ENCODE measurements around the gene GCC2.
"Not testable (repeated sequence)": the region's sequence is repeated elsewhere in the genome, so short reads cannot be mapped to it uniquely, and the experiment has no call there.

GCC2 gene

DNA sequence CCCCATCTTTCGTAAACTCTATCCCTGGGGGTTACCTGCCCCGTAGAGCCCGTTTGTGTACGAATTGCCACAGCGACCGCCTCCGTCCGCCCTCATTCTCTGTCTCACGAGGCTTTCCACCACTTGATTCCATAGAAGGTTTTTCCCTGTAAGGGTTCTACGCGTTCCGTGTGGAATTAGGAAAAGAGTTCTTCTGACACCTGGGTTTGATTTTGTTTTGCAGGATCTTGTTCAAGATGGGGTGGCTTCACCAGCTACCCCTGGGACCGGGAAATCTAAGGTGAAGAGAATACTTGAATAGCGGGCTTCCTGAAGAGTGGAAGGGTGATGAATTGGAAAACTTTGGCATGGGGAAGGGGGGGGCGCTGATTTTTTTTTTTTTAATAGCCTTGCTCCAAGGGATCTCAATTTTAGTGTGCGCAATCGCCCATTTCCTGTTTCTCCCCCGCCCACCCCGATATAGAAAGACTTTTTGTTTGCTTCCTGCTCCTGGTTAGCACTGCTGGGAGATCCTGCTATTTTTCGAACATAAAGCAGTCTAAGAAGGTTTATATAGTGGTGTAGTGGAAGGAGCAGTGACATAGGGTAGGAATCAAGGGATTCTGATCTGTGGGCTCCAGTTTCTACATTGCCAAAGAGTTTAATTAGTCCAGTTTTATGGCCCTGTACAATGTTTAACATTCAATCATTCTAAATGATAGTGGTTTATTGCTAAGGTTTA lies 564 bp downstream of the GCC2 start:
- H3F3A ChIP-seq (ENCODE audit: insufficient read depth): peaks cover 3% of the 10 kb centered on the region; the same call in 1 of the 2 replicates
- no peaks in the 10 kb centered on the region for H3K9me2 ChIP-seq (replicated peaks; ENCODE audit: insufficient read depth, low read length)
- TF ChIP-seq, protein P1, sequence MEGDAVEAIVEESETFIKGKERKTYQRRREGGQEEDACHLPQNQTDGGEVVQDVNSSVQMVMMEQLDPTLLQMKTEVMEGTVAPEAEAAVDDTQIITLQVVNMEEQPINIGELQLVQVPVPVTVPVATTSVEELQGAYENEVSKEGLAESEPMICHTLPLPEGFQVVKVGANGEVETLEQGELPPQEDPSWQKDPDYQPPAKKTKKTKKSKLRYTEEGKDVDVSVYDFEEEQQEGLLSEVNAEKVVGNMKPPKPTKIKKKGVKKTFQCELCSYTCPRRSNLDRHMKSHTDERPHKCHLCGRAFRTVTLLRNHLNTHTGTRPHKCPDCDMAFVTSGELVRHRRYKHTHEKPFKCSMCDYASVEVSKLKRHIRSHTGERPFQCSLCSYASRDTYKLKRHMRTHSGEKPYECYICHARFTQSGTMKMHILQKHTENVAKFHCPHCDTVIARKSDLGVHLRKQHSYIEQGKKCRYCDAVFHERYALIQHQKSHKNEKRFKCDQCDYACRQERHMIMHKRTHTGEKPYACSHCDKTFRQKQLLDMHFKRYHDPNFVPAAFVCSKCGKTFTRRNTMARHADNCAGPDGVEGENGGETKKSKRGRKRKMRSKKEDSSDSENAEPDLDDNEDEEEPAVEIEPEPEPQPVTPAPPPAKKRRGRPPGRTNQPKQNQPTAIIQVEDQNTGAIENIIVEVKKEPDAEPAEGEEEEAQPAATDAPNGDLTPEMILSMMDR (IDR thresholded peaks at IDR 0.05; ENCODE audit: insufficient read depth, low read length, poor library complexity, severe bottlenecking): no peak
- TF ChIP-seq EZH2phosphoT487 (conservative IDR thresholded peaks at IDR 0.05; ENCODE audit: low read length): no peak
- H3K4me2 ChIP-seq (ENCODE audit: low read depth, low read length, poor library complexity, severe bottlenecking): peak overlapping the region; percentile 78
- no peaks in the 10 kb centered on the region for H3K27me3 ChIP-seq (ENCODE audit: low read length)
- no peaks in the 10 kb centered on the region for H4K20me1 ChIP-seq (ENCODE audit: low read depth, low read length)
- H3K79me2 ChIP-seq (ENCODE audit: insufficient read depth, low read length): peaks cover 11% of the 10 kb centered on the region; the same call in 1 of the 2 replicates
- no peaks in the 10 kb centered on the region for H3K9me3 ChIP-seq (ENCODE audit: insufficient read depth, low read length)
- peak overlapping the region; percentile 85 for H3K4me3 ChIP-seq (ENCODE audit: insufficient read depth, low read length, poor library complexity, severe bottlenecking)
- peak overlapping the region; percentile 77 for H2AFZ ChIP-seq (ENCODE audit: low read depth, low read length, severe bottlenecking)
- peaks cover 3% of the 10 kb centered on the region for H3K36me3 ChIP-seq (ENCODE audit: low read length)
- H3K9ac ChIP-seq (ENCODE audit: low read length): peak overlapping the region; percentile 67
- H3K27ac ChIP-seq (ENCODE audit: low read depth, low read length): peak overlapping the region; percentile 22; the same call in 1 of the 2 replicates

DNA sequence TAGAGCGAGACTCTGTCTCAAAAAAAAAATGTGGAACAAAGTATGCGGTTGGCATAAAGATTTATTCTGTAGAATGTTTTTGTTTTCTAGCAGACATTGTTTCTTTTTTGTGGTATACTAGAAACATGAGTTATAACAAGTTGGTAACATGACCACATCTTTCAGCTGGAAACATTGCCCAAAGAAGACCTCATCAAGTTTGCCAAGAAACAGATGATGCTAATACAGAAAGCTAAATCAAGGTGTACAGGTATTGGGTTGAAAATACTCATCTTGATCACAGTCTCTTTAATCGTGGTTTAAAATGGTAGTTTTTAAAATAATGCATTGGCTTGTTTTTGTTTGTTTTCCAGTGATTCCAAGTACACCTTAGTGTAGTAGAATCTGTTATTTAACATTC lies 1.9 kb downstream of the GCC2 start:
- H2AFZ ChIP-seq (ENCODE audit: low read depth, low read length, severe bottlenecking): no peak overlapping the region
- H3K9ac ChIP-seq (ENCODE audit: low read length): no peak overlapping the region
- H3K36me3 ChIP-seq (ENCODE audit: low read length): peaks cover 9% of the 10 kb centered on the region
- no peak overlapping the region for H3K4me3 ChIP-seq (ENCODE audit: insufficient read depth, low read length, poor library complexity, severe bottlenecking)
- TF ChIP-seq EZH2phosphoT487 (conservative IDR thresholded peaks at IDR 0.05; ENCODE audit: low read length): no peak
- TF ChIP-seq, protein P1 (IDR thresholded peaks at IDR 0.05; ENCODE audit: insufficient read depth, low read length, poor library complexity, severe bottlenecking): no peak
- no peaks in the 10 kb centered on the region for H4K20me1 ChIP-seq (ENCODE audit: low read depth, low read length)
- peaks cover 11% of the 10 kb centered on the region; the same call in 1 of the 2 replicates for H3K79me2 ChIP-seq (ENCODE audit: insufficient read depth, low read length)
- no peaks in the 10 kb centered on the region for H3K9me3 ChIP-seq (ENCODE audit: insufficient read depth, low read length)
- H3K27ac ChIP-seq (ENCODE audit: low read depth, low read length): no peak overlapping the region
- H3F3A ChIP-seq (ENCODE audit: insufficient read depth): peaks cover 3% of the 10 kb centered on the region; the same call in 1 of the 2 replicates
- no peak overlapping the region for H3K4me2 ChIP-seq (ENCODE audit: low read depth, low read length, poor library complexity, severe bottlenecking)
- no peaks in the 10 kb centered on the region for H3K9me2 ChIP-seq (replicated peaks; ENCODE audit: insufficient read depth, low read length)
- H3K27me3 ChIP-seq (ENCODE audit: low read length): no peaks in the 10 kb centered on the region

DNA sequence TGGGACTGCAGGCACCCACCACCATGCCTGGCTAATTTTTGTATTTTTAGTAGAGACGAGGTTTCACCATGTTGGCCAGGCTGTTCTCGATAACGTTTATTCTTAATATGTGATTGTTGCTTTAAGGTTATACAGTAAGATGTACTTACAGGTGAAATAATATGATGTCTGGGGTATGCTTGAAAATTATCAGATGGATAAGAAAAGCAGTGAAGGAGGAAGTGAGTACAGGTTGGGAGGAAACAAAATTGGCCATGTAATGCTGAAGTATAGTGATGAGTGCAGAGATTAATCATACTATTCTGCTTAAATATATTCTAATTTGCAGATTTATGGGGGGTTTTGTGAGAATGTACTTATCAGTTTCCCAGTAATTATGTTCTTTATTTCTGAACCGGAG lies 3.0 kb downstream of the GCC2 start:
- no peaks in the 10 kb centered on the region for H3K27me3 ChIP-seq (ENCODE audit: low read length)
- H3K4me2 ChIP-seq (ENCODE audit: low read depth, low read length, poor library complexity, severe bottlenecking): no peak overlapping the region
- peaks cover 9% of the 10 kb centered on the region for H3K36me3 ChIP-seq (ENCODE audit: low read length)
- H4K20me1 ChIP-seq (ENCODE audit: low read depth, low read length): no peaks in the 10 kb centered on the region
- no peak overlapping the region for H3K27ac ChIP-seq (ENCODE audit: low read depth, low read length)
- no peak overlapping the region for H2AFZ ChIP-seq (ENCODE audit: low read depth, low read length, severe bottlenecking)
- H3K9me3 ChIP-seq (ENCODE audit: insufficient read depth, low read length): no peaks in the 10 kb centered on the region
- H3K9me2 ChIP-seq (replicated peaks; ENCODE audit: insufficient read depth, low read length): no peaks in the 10 kb centered on the region
- H3F3A ChIP-seq (ENCODE audit: insufficient read depth): peaks cover 2% of the 10 kb centered on the region; the same call in 1 of the 2 replicates
- no peak overlapping the region for H3K9ac ChIP-seq (ENCODE audit: low read length)
- no peak overlapping the region for H3K4me3 ChIP-seq (ENCODE audit: insufficient read depth, low read length, poor library complexity, severe bottlenecking)
- H3K79me2 ChIP-seq (ENCODE audit: insufficient read depth, low read length): peaks cover 11% of the 10 kb centered on the region; the same call in 1 of the 2 replicates
- TF ChIP-seq, protein P1 (IDR thresholded peaks at IDR 0.05; ENCODE audit: insufficient read depth, low read length, poor library complexity, severe bottlenecking): no peak
- no peak for TF ChIP-seq EZH2phosphoT487 (conservative IDR thresholded peaks at IDR 0.05; ENCODE audit: low read length)

DNA sequence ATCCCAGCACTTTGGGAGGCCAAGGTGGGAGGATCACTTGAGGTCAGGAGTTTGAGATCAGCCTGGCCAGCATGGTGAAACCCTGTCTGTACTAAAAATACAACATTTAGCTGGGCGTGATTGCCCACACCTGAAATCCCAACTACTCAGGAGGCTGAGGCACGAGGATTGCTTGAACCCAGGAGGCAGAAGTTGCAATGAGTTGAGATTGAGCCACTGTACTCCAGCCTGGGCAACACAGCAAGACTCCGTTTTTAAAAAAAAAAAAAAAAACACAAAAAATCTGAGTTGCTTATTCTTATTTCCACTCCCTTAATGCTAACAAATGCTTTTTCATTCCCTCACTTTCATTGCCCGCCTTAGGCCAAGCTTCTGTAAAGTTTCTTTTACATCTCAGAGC lies 4.5 kb downstream of the GCC2 start:
- not testable (repeated sequence) for H3K4me2 ChIP-seq (ENCODE audit: low read depth, low read length, poor library complexity, severe bottlenecking); H3K9ac ChIP-seq (ENCODE audit: low read length); H4K20me1 ChIP-seq (ENCODE audit: low read depth, low read length); H3F3A ChIP-seq (ENCODE audit: insufficient read depth); H3K4me3 ChIP-seq (ENCODE audit: insufficient read depth, low read length, poor library complexity, severe bottlenecking); H2AFZ ChIP-seq (ENCODE audit: low read depth, low read length, severe bottlenecking); H3K27ac ChIP-seq (ENCODE audit: low read depth, low read length); H3K27me3 ChIP-seq (ENCODE audit: low read length); H3K9me2 ChIP-seq (replicated peaks; ENCODE audit: insufficient read depth, low read length); H3K9me3 ChIP-seq (ENCODE audit: insufficient read depth, low read length)
- Histone ChIP-seq H3K36me3 (ENCODE audit: low read length) (peaks cover 14% of the 10 kb centered on the region), H3K79me2 (ENCODE audit: insufficient read depth, low read length) (peaks cover 11% of the 10 kb centered on the region; the same call in 1 of the 2 replicates)

Measured in SU-DHL-6 (cell line).